CD14-positive monocyte (primary cell): Measurements from ENCODE around the gene FREM3. TPM values are rescaled to one million over a fixed set of nuclear protein-coding genes. Genes with fewer than 3 reads are reported as not detected.

Experiments
- DNase-seq, 3 donors: peaks; one replicate each; pipeline ENCODE4 v3.0.0-alpha.2; 2011 to 2022
- H2AFZ ChIP-seq: 2 replicates; pipeline ENCODE4 v1.6.0; 2012; ENCODE audit warnings: mild to moderate bottlenecking, low read depth, low read length, inconsistent platforms; ENCODE audit not compliant: insufficient read depth, poor library complexity, severe bottlenecking
- H3K27ac ChIP-seq, 2 donors: 1 replicate in 1 of 2; 2 replicates in 1 of 2; pipeline ENCODE4 v1.5.1; 2012 to 2013; ENCODE audit warnings: low read length in 2 of 2, control low read depth in 1 of 2, inconsistent platforms in 1 of 2, low read depth in 1 of 2, mild to moderate bottlenecking in 1 of 2
- H3K27me3 ChIP-seq, 2 donors: one replicate each; pipeline versions ENCODE4 v1.6.0 to v1.6.1; 2011 to 2013; ENCODE audit warnings: low read length in 2 of 2; ENCODE audit not compliant: control insufficient read depth in 2 of 2, insufficient read depth in 2 of 2
- H3K36me3 ChIP-seq, 2 donors: replicated peaks in 1 of 2; 1 replicate in 1 of 2; 2 replicates in 1 of 2; pipeline versions ENCODE4 v1.5.1 to v1.6.1; 2012 to 2013; ENCODE audit warnings: low read length in 2 of 2, control low read depth in 1 of 2, inconsistent platforms in 1 of 2, mild to moderate bottlenecking in 1 of 2; ENCODE audit not compliant: insufficient read depth in 2 of 2, control insufficient read depth in 1 of 2
- H3K4me1 ChIP-seq, 2 donors: 1 replicate in 1 of 2; 2 replicates in 1 of 2; pipeline versions ENCODE4 v1.5.1 to v1.6.1; 2012 to 2013; ENCODE audit warnings: low read length in 2 of 2, control low read depth in 1 of 2, inconsistent platforms in 1 of 2, mild to moderate bottlenecking in 1 of 2, moderate library complexity in 1 of 2; ENCODE audit not compliant: insufficient read depth in 2 of 2, control insufficient read depth in 1 of 2
- H3K4me2 ChIP-seq: replicated peaks from 2 replicates; pipeline ENCODE3; 2012; ENCODE audit warnings: low read length, moderate library complexity, mild to moderate bottlenecking; ENCODE audit not compliant: poor library complexity, severe bottlenecking; ENCODE audit errors: extremely low read depth
- H3K4me3 ChIP-seq, 3 experiments: fragments of 200-600 bp in 1 of 3; sonication (generic) in 1 of 3; replicated peaks in 1 of 3; 1 replicate in 2 of 3; 2 replicates in 1 of 3; pipeline ENCODE4 v1.5.1; 2011 to 2013; ENCODE audit warnings: low read length in 3 of 3, mild to moderate bottlenecking in 3 of 3, control low read depth in 2 of 3, low read depth in 2 of 3, inconsistent platforms in 1 of 3, moderate library complexity in 1 of 3
- H3K79me2 ChIP-seq: 2 replicates; pipeline ENCODE4 v1.6.0; 2012; ENCODE audit warnings: mild to moderate bottlenecking, control low read depth, inconsistent platforms, low read length, moderate library complexity; ENCODE audit not compliant: insufficient read depth
- H3K9ac ChIP-seq: 2 replicates; pipeline ENCODE4 v1.6.0; 2017; ENCODE audit warnings: low read length, mild to moderate bottlenecking; ENCODE audit not compliant: insufficient read depth, poor library complexity, severe bottlenecking
- H3K9me3 ChIP-seq, 2 donors: replicated peaks in 1 of 2; 1 replicate in 1 of 2; 2 replicates in 1 of 2; pipeline versions ENCODE4 v1.5.1 to v1.6.1; 2012 to 2013; ENCODE audit warnings: low read length in 2 of 2, control low read depth in 1 of 2; ENCODE audit not compliant: control insufficient read depth in 1 of 2, insufficient read depth in 1 of 2
- H4K20me1 ChIP-seq: 2 replicates; pipeline ENCODE4 v1.6.0; 2012; ENCODE audit warnings: mild to moderate bottlenecking, low read length, control low read depth, moderate library complexity; ENCODE audit not compliant: insufficient read depth
- H3K27ac Mint-ChIP-seq, 7 donors: one replicate each; pipeline ENCODE4 v1.8.0; 2020; ENCODE audit warnings: mild to moderate bottlenecking in 7 of 7, mixed read lengths in 7 of 7, moderate library complexity in 6 of 7, inconsistent platforms in 2 of 7
- H3K27me3 Mint-ChIP-seq, 3 donors: one replicate each; pipeline ENCODE4 v1.8.0; 2021 to 2022; ENCODE audit warnings: low read depth in 3 of 3, mild to moderate bottlenecking in 3 of 3, mixed read lengths in 3 of 3, moderate library complexity in 3 of 3, inconsistent platforms in 1 of 3
- H3K36me3 Mint-ChIP-seq, 2 donors: one replicate each; pipeline ENCODE4 v1.8.0; 2020; ENCODE audit warnings: mixed read lengths in 2 of 2, inconsistent platforms in 1 of 2, mild to moderate bottlenecking in 1 of 2
- H3K4me1 Mint-ChIP-seq: one replicate; pipeline ENCODE4 v1.8.0; 2020; ENCODE audit warnings: mild to moderate bottlenecking, mixed read lengths
- H3K4me3 Mint-ChIP-seq, 2 donors: one replicate each; pipeline ENCODE4 v1.8.0; 2020; ENCODE audit warnings: mild to moderate bottlenecking in 2 of 2, mixed read lengths in 2 of 2, moderate library complexity in 1 of 2
- H3K9me3 Mint-ChIP-seq, 7 donors: one replicate each; pipeline ENCODE4 v1.8.0; 2020 to 2022; ENCODE audit warnings: mixed read lengths in 7 of 7, mild to moderate bottlenecking in 6 of 7, moderate library complexity in 6 of 7, inconsistent platforms in 2 of 7
- WGBS: methylation state at CpG from one replicate; pipeline ENCODE4 v1.1.5; 2013; ENCODE audit warnings: missing lambda C conversion rate; ENCODE audit not compliant: insufficient coverage; 5-methylcytosine and 5-hydroxymethylcytosine counted together
- intact Hi-C, 2 donors: fragments of 100-400 bp; cut with micrococcal nuclease; formaldehyde crosslinking; loops; one replicate each; pipeline versions ENCODE4 v1.15.0 to v1.15.1; 2023
- polyA plus RNA-seq, 3 donors: library from polyadenylated mRNA; depleted of rRNA in 1 of 3; unstranded in 2 of 3; stranded (reverse) in 1 of 3; fragments of 300-500 nt in 2 of 3; fragments of >200 nt in 1 of 3; fragmentation: Illumina TruSeq in 2 of 3; gene quantifications; 1 replicate in 2 of 3; 2 replicates in 1 of 3; pipeline ENCODE4 v1.2.3, GENCODE V29; 2012 to 2021
- TF ChIP-seq, protein P1 (sequence below): fragments of 200-600 bp; IDR thresholded peaks from one replicate; pipeline ENCODE4 v1.8.0; 2022; ENCODE audit warnings: antibody characterized with exemption, mild to moderate bottlenecking

FREM3 gene
- polyA plus RNA-seq, 3 donors = not detected

DNA sequence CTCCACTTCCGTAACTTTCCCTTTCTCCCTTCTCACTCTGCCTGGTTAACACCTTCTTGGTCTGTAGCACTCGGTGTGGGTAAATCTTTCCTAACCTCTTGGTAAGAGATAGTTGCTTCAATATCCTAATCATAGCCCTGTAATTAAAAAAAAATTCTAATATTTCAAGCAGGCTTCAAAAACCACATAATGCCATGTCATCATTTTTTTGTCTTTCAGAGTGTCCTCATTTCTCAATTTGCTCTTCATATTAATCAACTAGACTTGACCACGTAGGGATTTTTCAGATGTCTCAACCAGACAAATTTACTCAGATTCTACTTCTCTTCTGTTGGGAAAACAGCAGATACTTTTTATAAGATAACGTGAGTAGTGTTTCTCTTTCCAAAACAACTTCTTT, 91.0 kb downstream of the FREM3 start:
- peak overlapping the region in 1 of 2 donors; percentile 29 for H3K4me3 Mint-ChIP-seq
- no peaks in the 10 kb centered on the region for H3K36me3 ChIP-seq
- H3K4me3 ChIP-seq = no peak overlapping the region
- no peaks in the 10 kb centered on the region for H3K9me3 ChIP-seq
- H3K36me3 Mint-ChIP-seq = no peaks in the 10 kb centered on the region
- no peaks in the 10 kb centered on the region for H3K4me1 ChIP-seq
- H3K9me3 Mint-ChIP-seq = peaks cover 0 to 13% (median 4%) of the 10 kb centered on the region in 7 donors
- no peak overlapping the region for H3K27ac Mint-ChIP-seq
- TF ChIP-seq, protein P1, sequence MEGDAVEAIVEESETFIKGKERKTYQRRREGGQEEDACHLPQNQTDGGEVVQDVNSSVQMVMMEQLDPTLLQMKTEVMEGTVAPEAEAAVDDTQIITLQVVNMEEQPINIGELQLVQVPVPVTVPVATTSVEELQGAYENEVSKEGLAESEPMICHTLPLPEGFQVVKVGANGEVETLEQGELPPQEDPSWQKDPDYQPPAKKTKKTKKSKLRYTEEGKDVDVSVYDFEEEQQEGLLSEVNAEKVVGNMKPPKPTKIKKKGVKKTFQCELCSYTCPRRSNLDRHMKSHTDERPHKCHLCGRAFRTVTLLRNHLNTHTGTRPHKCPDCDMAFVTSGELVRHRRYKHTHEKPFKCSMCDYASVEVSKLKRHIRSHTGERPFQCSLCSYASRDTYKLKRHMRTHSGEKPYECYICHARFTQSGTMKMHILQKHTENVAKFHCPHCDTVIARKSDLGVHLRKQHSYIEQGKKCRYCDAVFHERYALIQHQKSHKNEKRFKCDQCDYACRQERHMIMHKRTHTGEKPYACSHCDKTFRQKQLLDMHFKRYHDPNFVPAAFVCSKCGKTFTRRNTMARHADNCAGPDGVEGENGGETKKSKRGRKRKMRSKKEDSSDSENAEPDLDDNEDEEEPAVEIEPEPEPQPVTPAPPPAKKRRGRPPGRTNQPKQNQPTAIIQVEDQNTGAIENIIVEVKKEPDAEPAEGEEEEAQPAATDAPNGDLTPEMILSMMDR = no peak
- H3K79me2 ChIP-seq = no peaks in the 10 kb centered on the region
- no peak for DNase-seq
- WGBS = no CpG with 5 or more reads among the region's 4 CpGs
- H4K20me1 ChIP-seq = no peaks in the 10 kb centered on the region
- H3K27me3 ChIP-seq = peaks cover 13 to 19% of the 10 kb centered on the region in 2 donors
- H3K4me2 ChIP-seq = no peak overlapping the region
- H3K4me1 Mint-ChIP-seq = no peaks in the 10 kb centered on the region
- no peak overlapping the region for H3K27ac ChIP-seq
- H2AFZ ChIP-seq = no peak overlapping the region
- intact Hi-C loops = no loop called here
- H3K27me3 Mint-ChIP-seq = peaks cover 7 to 26% (median 11%) of the 10 kb centered on the region in 3 donors
- H3K9ac ChIP-seq = no peak overlapping the region

DNA sequence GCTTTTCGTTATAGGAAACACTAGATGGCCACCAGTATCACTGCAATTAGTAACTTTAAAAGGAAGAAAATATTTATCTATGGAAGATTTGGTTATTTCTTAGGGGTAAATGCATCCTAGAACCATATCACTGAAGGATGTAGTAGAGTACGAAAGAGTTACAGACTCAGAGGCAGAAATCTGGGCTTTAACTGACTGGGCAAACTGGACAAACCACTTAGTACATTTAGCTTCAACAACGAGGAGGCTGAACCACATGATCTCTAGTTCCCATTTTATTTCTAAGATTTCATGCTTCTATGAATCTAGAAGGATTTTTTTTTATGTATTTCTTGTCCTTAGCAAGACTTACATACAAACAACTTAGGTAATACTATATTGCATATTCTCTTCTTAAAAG, 94.0 kb downstream of the FREM3 start:
- intact Hi-C loops = no loop called here
- no peak overlapping the region for H3K4me3 Mint-ChIP-seq
- Histone ChIP-seq H3K27me3 (peaks cover 2 to 12% of the 10 kb centered on the region in 2 donors), H3K79me2 (no peaks in the 10 kb centered on the region), H2AFZ (no peak overlapping the region), H3K9me3 (peaks cover 0 to 5% of the 10 kb centered on the region in 2 donors), H3K4me2 (no peak overlapping the region), H3K4me1 (no peaks in the 10 kb centered on the region), H3K4me3 (no peak overlapping the region), H4K20me1 (no peaks in the 10 kb centered on the region), H3K9ac (no peak overlapping the region), H3K36me3 (no peaks in the 10 kb centered on the region), H3K27ac (no peak overlapping the region)
- DNase-seq = no peak
- peaks cover 2 to 13% (median 6%) of the 10 kb centered on the region in 7 donors for H3K9me3 Mint-ChIP-seq
- H3K4me1 Mint-ChIP-seq = no peaks in the 10 kb centered on the region
- H3K27me3 Mint-ChIP-seq = peaks cover 5 to 19% (median 6%) of the 10 kb centered on the region in 3 donors
- no CpG with 5 or more reads among the region's 3 CpGs for WGBS
- no peaks in the 10 kb centered on the region for H3K36me3 Mint-ChIP-seq
- TF ChIP-seq, protein P1 = no peak
- H3K27ac Mint-ChIP-seq = no peak overlapping the region
